Activated CD8-positive, alpha-beta memory T cell treated with anti-CD3 and anti-CD28 coated beads for 48 hours (primary cell): ENCODE results near the gene PDCD5.
"Not testable (repeated sequence)": the region's sequence is repeated elsewhere in the genome, so short reads cannot be mapped to it uniquely, and the experiment has no call there.

Source experiments
- DNase-seq, 3 experiments: peaks; one replicate each; pipeline ENCODE4 v3.0.0-alpha.2; 2020; ENCODE audit warnings: low read depth in 2 of 3, low spot score in 2 of 3

The PDCD5 gene

GRCh38 chr19:32576790-32577189 lies 4.2 kb upstream of the PDCD5 start:
- no peak for DNase-seq

- DNase-seq = no peak
These were observed 563 bp upstream of the PDCD5 start for GRCh38 chr19:32580353-32580900.

- no peak for DNase-seq
These were observed 752 bp downstream of the PDCD5 start for GRCh38 chr19:32581705-32582179.

- not testable (repeated sequence) for DNase-seq
These were observed 6.9 kb downstream of the PDCD5 start for GRCh38 chr19:32587747-32588504.

- DNase-seq = no peak
These were observed 13.0 kb downstream of the PDCD5 start for GRCh38 chr19:32594021-32594420.

- no peak for DNase-seq
These were observed 14.5 kb downstream of the PDCD5 start for GRCh38 chr19:32595491-32595890.

GRCh38 chr19:32598022-32598421 lies 17.0 kb downstream of the PDCD5 start:
- no peak for DNase-seq

- DNase-seq = no peak
These were observed 18.3 kb downstream of the PDCD5 start for GRCh38 chr19:32599258-32599657.

- peak in 1 of 3 experiments; percentile 5 for DNase-seq
These were observed 18.8 kb downstream of the PDCD5 start for GRCh38 chr19:32599736-32600157.

GRCh38 chr19:32603961-32604360 lies 23.0 kb downstream of the PDCD5 start:
- DNase-seq = no peak

GRCh38 chr19:32605544-32605943 lies 24.6 kb downstream of the PDCD5 start:
- DNase-seq = no peak

GRCh38 chr19:32606289-32606688 lies 25.3 kb downstream of the PDCD5 start:
- DNase-seq = no peak

GRCh38 chr19:32607479-32607878 lies 26.5 kb downstream of the PDCD5 start:
- DNase-seq = no peak

GRCh38 chr19:32611161-32611560 lies 30.2 kb downstream of the PDCD5 start:
- no peak for DNase-seq

GRCh38 chr19:32613008-32613407 lies 32.0 kb downstream of the PDCD5 start:
- no peak for DNase-seq

GRCh38 chr19:32614916-32615315 lies 33.9 kb downstream of the PDCD5 start:
- no peak for DNase-seq

GRCh38 chr19:32615569-32615968 lies 34.6 kb downstream of the PDCD5 start:
- DNase-seq = no peak

- no peak for DNase-seq
These were observed 38.2 kb downstream of the PDCD5 start for GRCh38 chr19:32619051-32619685.

- no peak for DNase-seq
These were observed 41.0 kb downstream of the PDCD5 start for GRCh38 chr19:32622002-32622401.

- no peak for DNase-seq
These were observed 43.4 kb downstream of the PDCD5 start for GRCh38 chr19:32624410-32624809.

GRCh38 chr19:32626969-32627368 lies 46.0 kb downstream of the PDCD5 start:
- DNase-seq = no peak

GRCh38 chr19:32627714-32628270 lies 46.8 kb downstream of the PDCD5 start:
- no peak for DNase-seq
